ENCODE data around the gene NPB.

The NPB gene

DNA sequence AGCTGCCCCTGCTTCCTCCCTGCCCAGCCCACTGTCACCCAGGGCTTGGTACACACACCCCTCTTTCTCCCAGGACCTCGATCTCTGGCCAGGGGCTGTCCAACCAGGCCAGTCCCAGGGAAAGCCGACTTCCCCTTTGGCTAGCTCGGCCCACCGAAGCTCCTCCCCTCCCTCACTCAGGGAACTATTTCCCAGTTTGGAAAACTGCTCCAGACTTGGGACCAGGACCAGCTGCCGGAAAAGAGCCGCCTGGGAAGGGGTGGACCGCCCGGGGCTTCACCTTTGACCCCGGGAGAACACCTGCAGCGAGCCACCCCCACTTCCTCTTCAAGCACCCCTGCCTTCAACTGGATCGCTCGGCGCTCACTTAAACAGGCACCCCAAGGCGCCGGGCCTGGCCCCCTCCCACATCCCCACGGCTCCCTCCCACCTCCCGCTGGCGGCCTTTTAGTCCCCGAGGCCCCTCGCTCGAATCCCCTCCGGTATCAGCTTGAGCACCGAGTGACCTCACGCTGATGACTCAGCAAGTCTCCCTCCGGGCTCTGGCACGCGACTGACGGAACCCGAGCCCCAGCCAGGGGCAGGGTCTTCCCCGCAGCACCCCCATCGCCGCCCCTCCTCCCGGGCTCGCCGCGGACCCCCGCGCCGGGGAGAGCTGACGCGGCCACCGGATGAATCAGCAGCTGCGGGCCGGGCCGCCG is 24.6 kb downstream of the NPB start:
- peak; percentile 61 for DNase-seq (ENCODE audit: low read depth)

DNA sequence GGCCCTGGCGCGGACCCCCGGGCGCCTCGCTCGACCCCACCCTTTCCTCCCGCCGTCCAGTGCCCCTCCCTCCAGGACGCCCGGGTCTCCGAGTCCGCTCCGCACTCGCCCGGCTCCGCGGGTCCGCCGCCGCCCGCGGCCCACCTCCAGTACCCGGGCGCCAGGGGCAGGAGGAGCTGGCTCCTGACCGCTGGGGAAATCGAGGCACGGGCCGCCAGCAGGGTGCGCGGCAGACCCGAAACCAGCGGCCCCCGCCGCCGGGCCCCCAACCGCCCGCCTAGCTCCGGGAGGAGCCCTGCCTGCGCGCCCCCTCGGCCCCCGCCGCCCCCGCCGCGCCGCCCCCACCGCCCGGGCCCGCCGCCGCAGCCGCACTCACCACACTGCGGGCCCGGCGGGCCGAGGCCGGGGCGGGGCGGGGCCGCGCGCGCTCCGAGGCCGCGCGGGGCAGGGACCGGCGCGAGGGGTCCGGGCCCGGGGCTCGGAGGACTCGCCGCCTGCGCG is 25.2 kb downstream of the NPB start:
- DNase-seq (ENCODE audit: low read depth): peak; percentile 19

DNA sequence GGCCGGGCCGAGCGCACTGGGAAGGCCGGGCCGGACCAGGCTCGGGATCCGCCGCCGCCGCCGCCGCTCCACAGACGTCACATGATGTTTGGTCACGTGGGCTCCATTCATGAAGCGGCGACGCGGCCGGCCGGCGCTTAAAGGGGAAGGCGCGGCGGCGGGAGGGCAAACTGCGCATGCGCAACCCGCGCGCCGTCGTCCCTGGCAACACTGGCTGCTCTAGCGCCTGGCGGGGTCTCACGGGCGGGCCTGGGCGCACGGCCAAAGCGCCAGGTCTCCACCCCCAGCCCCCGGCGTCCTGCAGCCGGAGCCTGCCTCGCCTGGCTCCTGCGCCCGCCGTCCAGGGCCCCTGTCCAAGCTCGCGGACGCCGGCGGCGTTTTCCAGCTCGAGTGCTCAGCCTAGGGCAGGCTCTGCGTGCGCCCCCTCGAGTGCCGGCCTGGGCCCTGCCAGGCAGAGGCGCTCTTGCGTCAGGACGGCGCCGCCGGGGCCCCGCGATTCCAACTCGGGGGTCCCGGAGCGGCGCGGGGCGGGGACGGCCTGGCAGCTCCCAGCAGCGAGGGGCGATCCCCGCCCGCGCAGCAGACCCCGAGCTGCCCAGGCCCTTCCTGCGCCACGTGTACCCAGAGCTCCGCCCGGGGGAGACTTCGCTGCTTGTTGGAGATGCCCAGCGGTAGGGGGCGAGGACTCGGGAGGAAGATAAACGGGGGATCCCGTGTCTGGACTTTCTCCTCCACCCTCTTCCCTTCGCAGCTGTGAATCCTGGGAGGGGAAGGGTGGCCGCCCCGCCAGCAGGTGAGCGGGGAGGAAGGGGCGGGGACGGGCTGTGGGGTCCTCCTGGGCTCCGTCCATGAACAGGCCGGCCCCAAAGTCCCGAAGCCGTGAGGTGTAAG is 25.9 kb downstream of the NPB start, which contains the start of gene MAFG:
Gene MAFG (minus strand): TSS at position 83 of the 891 bp plus-strand sequence. CDS start 4,550 bp downstream, outside the sequence.
- DNase-seq (ENCODE audit: low read depth): peak; percentile 87

DNA sequence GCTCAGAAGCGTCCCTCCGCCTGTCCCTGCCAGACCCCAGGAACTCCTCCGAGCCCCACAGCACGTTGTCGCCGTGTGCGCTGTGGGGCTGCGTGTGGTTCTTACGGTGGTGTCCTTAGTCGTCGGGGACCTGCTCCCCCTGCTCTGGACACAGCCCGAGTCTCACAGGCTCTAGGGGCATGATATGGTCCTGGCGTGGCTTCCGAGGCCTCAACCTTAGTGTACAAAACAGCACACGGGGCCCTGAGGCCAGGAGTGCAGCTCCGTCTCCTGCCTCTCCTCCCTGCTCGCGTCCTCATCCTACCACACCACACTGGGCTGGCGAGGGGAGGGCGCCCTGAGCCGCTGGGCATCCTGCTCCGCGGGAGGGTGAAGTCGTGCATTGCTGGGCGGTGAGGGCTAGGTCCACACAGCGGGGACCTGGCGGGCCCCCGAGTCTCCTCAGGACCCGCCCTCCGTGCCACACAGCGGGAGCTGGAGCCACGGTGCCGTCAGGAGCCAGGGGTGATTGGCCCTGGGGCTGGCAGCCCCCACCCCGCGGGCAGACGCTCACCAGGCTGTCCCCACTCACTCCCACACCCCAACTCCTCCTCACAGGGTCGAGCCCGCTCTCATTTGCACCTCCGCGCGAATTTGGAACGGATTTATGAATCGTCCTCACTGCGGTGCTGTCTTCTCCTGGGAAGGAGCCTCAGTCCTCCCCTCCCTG is 26.7 kb downstream of the NPB start:
- DNase-seq (ENCODE audit: low read depth): no peak

DNA sequence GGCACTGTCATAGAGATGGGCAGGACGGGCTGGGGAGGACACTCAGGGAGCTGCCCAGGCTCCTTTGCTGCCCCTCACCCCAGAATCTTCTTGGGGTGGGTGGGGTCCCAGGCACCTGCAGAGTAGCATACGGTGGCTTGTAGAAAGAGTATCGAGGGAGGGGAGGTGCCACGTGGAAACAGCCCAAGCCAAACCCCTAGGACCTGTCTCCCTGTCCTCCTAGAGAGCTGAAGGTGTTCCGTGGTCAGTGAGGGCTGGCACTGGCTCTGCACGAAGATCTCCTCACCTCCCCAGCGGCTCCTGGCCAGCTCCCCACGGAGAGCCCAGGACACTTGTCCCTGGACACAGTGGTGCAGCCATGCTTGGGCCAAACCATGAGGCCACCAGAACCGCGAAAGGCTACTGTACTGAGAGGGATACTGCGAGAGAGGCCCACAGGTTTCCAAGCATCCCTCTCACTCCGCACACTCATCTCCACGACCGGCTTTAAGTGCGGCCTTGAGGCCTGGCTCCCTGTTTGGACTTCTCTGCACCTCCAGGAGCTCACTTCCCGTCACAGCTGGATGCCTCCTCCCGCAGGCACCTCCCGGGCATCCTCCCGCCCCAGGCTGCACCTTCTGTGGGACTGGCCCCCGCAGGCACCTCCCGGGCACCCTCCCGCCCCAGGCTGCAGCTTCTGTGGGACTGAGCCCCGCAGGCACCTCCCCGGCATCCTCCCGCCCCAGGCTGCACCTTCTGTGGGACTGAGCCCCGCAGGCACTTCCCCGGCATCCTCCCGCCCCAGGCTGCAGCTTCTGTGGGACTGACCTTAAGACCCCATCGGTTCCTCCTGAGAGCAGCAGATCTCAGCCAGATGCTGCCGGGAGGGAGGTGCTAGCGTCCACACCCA is 27.5 kb downstream of the NPB start:
- no peak for DNase-seq (ENCODE audit: low read depth)

DNA sequence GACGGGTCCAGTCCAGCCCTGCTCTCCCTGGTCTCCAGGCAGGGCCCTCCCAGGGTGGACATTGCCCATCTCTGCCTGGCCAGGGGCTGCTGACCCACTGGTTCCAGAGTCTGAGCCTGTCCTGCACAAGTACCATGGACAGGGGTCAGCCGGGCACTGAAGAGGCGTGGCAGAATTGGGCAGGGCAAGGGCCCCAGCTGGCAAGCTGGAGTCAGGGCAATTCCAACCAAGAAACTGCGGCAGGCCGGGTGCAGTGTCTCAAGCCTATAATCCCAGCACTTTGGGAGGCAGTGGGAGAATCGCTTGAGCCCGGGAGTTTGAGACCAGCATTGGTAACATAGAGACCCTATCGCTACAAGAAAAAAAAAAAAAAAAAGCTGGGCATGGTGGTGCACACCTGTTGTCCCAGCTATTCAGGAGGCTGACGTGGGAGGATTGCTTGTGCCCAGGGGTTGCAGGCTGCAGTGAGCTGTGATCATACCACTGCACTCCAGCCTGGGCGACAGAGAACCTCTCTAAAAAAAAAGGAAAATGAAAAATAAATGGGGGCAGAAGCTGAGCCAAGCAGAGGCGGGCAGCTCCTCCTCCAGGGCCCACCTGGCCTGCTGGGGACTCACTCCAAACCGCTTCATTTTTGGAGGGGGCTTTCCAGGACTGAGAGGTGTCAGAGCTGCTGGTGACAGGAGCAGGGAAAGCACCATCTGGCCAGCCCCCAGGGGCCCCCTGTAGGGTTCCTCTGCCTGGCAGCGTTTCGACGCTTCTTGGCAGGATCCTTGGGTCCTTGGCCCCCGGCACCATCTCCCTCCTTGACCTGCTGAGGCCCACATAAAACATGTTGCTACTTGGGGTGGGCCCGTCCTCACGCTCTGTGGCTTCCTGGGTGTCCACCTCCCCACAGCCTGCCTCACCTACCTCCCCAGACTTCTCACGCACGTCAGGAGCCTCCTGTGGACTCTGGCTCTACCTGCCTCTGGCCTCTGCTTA is 28.4 kb downstream of the NPB start:
- no peak for DNase-seq (ENCODE audit: low read depth)

DNA sequence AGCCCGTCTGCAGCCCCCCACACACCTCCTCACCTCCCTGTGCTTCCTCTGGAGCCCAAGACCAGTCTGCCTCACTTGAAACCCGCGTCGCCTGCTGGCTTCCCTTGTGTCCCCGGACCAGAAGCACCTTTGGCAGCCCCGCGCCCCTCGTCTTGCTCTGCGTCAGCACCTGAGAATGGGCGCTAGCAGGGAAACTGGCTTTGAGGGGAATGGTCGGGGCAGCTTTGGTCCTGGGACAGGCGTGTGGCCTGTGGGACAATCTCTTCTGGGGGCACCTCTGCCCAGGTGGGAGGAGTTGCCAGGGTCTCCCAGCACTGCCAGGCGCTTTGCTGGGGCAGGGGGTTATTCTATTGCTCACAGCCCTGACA is 29.1 kb downstream of the NPB start:
- DNase-seq (ENCODE audit: low read depth): no peak

DNA sequence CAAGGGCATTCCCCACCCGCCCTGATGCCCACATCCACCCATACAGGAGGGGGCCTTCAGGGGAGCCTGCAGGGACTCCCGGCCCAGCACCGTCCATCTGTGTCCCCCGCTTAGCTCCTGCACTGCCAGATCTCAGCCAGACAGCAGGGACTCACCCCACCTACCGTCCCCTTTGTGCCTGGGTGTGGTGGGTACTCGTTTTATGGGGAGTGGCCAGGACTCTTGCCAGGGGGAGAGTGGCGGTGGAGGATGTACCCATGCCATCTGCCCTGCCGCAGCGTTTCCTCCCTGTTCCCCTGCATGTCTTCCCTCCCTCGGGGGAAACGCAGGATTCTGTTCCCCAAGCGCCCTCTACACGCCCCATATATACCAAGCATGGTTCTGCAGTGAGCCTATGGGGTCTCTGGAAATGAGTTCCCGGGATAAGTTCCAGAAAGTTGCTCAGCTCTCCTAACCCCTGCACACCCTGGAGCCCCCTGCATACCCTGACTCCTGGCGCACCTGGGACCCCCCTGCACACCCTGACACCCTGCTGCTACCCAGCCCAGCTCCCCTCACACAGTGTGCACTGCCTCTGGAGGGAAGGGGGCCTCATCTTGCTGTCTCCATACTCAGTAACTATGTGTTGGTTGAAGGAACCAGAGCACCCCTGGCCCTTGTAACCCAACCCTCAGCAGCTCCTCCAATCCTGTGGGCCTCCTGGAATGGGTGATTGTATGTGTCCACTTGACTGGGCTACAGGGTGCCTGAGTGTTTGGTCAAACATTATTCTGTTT is 29.7 kb downstream of the NPB start:
- no peak for DNase-seq (ENCODE audit: low read depth)

DNA sequence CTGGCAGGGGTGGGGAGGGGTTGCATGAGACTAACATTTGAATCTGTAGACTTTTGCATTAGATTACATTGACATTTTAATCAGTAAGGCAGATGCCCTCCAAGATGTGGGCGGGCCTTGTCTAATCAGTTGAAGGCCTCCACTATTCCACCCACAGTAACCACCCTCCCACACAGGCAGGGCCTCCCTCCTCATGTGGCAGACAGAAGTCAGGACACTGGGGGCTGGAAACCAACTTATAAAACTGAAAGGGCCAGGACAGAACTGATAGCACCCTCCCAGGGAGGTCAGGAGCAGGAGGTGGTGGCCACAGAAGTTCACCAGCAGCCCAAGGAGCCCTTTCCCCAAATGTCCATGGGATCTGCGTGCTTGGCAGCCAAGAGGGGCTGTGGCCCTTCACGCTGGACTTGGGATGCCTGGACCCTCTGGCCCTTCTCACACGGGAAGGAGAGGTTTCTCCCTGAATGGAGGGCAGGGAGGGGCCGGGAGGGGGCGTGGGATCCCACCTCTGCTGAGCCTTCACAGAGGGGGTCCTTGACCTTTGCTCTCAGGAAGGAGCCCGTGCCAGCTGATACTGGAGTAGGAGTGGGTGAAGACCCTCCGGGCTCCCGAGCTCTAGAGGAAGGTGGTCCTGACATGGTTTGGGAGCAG is 30.4 kb downstream of the NPB start:
- no peak for DNase-seq (ENCODE audit: low read depth)

DNA sequence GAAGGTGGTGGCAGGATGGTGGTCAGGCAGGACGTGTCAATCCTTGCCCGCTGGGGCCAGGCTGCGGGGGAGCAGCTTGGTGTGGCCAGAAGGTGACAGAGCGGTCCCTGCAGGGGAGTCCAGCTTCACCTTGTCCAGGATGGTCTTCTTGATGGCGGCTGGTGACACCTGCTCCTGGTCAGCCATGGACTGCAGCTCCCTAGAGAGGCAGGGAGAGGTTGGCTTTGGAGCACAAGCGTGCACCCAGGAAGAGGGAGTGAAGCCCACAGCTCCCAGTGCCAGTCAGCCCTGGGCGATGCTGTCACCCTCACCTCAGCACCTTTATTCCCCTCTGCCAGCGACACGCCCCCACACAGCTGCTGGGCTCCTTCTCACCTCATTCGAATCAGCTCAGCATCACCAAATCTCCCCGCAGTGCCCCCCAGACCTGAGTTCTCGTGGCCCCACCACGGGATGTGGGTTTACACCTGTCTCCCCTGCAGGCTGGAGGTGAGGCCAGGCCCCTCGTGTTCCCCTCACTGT is 31.2 kb downstream of the NPB start:
- no peak for DNase-seq (ENCODE audit: low read depth)

DNA sequence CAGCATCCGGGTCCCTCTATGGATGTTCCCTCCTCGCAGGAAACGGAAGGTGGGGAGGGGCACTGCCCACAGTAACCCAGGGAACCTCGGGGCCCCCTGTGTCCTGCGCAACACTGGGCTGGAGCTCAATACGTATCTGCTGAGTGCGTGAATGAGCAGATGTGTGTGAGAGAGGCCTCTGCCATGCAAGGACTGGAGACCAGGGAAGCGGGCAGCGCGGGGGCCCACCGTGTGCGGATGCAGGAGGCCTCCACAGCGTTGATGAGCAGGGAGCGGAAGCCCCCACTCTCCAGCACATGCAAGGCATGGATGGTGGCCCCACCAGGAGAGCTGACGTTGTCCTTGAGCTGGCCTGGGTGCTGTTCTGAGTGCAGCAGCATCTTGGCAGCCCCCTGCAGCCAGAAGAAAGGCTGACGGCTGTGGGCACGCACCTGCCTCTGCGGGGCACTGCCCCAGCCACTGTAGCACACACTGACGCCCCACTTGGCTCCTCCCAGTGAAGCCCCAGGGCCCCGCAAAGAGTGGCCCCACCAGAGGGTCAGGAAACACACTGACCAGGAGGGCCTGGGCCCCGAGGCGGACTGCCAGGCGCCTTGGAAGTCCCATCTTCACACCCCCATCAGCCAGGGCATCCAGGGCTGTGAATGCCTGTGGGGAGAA is 32.2 kb downstream of the NPB start:
- DNase-seq (ENCODE audit: low read depth): no peak

DNA sequence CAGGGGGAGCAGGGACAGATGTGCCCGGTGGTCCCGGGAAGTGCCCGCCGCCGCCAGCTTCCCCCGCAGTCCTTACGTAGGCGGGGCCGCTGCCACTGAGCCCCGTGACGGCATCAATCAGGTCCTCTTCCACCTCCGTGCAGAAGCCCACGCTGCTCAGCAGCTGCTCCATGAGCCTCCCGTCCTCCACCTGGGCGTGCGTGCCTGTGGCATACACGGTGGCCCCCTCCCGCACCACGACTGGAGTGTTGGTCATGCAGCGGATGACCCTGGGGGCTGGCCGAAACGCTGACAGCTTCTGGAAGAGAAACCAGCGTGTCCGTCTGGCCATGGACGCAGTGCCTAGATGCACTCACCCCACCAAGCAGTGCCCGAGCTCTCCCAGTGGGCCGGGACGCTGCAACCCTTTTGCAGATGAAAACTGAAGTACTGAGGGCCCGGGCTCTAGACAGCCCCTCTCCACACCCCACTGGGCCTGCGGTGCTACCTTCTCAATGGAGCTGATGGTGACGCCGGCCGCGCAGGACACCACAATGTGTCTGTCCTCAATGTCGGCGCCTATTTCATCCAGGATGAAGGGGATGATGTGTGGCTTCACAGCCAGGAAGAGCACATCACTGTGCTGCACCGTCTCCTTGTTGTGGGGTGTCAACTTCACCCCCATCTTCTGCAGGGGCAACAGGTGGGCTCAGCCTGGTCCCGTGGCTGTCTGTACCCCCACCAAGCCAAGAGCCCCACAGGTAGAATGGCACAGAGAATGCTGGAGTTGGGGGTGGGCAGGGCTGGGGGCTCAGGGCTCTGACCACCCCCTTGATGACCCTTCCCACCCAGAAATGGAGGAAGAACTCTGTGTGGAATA is 33.0 kb downstream of the NPB start:
- DNase-seq (ENCODE audit: low read depth): no peak

DNA sequence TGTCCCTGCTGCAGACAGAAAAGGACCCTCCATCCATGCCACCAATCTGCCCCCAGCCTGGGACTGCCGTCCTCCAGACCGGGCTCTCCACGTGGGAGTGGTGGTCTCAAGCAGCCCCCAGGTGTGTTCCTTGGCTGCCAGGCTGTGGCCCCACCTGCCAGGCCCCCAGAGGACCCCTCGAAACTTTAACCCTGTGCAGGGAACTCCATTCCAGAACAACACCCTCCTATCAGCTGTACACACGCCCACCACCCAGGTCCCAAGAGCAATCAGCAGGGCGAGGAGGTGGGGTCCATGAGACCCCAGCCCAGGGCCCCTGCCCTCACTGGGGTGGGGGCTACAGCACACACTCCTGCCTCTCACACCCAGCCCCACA is 33.7 kb downstream of the NPB start:
- no peak for DNase-seq (ENCODE audit: low read depth)

DNA sequence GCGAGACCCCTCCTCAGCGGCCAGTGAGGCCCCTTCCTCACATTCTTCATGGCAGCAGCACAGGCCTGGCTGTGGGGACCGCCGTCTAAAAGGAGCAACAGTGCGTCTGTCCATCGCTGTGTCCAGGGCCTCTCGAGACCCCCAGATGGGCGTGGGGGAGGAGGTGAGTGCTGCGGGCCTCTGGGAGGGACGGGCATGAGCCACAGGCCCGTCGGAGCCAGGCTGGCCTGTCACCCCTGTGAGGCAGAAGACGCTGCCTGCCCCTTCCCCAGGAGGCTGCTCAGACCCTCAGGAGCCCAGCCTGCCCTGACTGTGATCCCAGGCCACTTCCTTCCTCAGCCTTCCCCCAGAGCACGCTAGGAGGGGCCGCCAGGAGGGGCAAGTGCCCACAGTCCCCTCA is 37.2 kb downstream of the NPB start:
- no peak for DNase-seq (ENCODE audit: low read depth)

DNA sequence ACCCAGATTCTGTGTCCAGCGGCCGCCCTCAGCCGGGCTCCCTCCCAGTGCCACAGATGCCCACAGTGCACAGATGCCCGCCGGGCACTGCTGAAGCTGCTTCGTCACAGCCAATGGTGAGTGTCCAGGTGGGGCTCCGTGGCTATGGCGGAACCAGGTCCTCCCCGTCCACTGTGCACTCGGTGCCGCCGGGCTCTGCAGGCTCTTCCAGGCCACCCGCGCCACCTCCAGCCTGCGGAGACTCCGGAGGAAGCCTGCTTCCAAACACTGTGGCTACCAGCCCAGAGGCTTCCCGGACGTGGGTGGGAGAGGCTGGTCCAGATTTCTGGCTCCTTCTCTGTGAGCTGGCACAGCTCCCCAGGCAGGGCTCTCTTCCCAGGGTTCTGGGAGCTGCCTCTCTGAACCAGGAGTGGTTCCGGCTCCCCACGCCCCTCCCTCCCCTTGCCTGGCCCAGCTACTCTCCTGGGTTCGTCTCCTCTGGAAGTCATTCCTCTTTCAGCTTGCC is 37.9 kb downstream of the NPB start:
- no peak for DNase-seq (ENCODE audit: low read depth)

DNA sequence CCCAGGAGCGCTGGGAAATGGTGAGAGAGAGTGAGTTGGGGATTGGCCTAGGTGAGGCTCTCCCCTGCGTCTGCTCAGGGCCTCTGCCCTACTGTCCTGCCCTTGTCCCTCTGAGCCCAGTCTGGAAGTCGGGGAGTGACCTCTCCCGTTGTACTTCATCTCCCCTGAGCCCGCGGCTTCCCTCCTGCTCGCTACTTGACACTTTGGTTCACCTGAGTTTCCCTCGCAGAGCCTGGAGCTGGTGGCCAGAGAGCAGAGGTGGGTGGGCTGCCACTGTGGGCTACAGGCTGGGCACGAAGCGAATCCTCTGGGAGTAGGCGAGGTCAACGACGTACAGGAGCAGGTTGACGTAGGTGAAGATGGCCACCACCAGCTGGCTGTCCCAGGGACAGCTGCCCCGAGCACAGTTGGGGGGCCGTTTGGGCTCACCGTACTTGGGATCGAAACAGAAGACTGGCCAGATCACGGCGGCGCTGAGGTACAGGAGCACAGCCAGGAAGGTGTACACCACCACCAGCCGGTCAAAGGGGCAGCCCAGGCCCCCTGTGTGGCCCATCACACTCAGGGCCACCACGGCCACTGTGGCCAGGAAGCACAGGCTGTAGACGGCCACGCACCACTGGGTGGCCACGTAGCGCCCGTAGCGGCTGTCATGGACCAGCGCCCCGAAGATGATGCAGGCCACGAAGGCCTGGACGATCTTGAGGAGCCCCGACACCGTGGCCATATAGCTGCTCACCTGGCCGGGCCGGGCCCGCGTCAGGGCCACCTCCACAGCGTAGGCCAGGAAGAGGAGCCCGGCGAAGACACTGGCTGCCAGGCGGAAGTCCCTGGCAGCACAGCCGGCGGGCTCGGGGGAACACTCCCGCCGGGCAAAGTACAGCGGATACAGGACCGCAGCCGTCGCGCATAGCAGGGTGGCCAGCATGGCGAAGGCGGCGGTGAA is 38.8 kb downstream of the NPB start:
- DNase-seq (ENCODE audit: low read depth): no peak
